Fibroblast of peridontal ligament (primary cell): ENCODE measurements around the gene GLRX5.

ENCODE experiments used
- DNase-seq: peaks from one replicate; pipeline ENCODE4 v3.0.0-alpha.2; 2010; ENCODE audit errors: extremely low read depth

Gene GLRX5

GRCh38 chr14:95535226-95536021, 574 bp downstream of the GLRX5 start:
- DNase-seq, result no peak

- no peak for DNase-seq
Measured at GRCh38 chr14:95536036-95536593, 1.3 kb downstream of the GLRX5 start.

GRCh38 chr14:95536671-95537070, 1.8 kb downstream of the GLRX5 start:
- no peak for DNase-seq

- no peak for DNase-seq
Measured at GRCh38 chr14:95537298-95538089, 2.6 kb downstream of the GLRX5 start.

GRCh38 chr14:95538801-95539509, 4.1 kb downstream of the GLRX5 start:
- no peak for DNase-seq

GRCh38 chr14:95540236-95540855, 5.5 kb downstream of the GLRX5 start:
- no peak for DNase-seq

- no peak for DNase-seq
Measured at GRCh38 chr14:95541346-95541745, 6.5 kb downstream of the GLRX5 start.

GRCh38 chr14:95541932-95542930, 7.4 kb downstream of the GLRX5 start:
- no peak for DNase-seq

- no peak for DNase-seq
Measured at GRCh38 chr14:95543021-95543420, 8.2 kb downstream of the GLRX5 start.

- no peak for DNase-seq
Measured at GRCh38 chr14:95544588-95544987, 9.7 kb downstream of the GLRX5 start.

- DNase-seq, result peak; percentile 91
Measured at GRCh38 chr14:95545515-95546168, 10.8 kb downstream of the GLRX5 start.

GRCh38 chr14:95547272-95547625, 12.4 kb downstream of the GLRX5 start:
- no peak for DNase-seq

GRCh38 chr14:95547626-95548327, 12.9 kb downstream of the GLRX5 start:
- no peak for DNase-seq

GRCh38 chr14:95548328-95548929, 13.6 kb downstream of the GLRX5 start:
- no peak for DNase-seq

GRCh38 chr14:95549656-95550585, 15.1 kb downstream of the GLRX5 start:
- no peak for DNase-seq

GRCh38 chr14:95551435-95551834, 16.6 kb downstream of the GLRX5 start:
- no peak for DNase-seq

GRCh38 chr14:95553141-95553540, 18.3 kb downstream of the GLRX5 start:
- DNase-seq, result no peak

- no peak for DNase-seq
Measured at GRCh38 chr14:95555053-95555452, 20.2 kb downstream of the GLRX5 start.
